OCI-LY1 (cell line): ENCODE data around the gene CCR6.
"Not testable (repeated sequence)": the region's sequence is repeated elsewhere in the genome, so short reads cannot be mapped to it uniquely, and the experiment has no call there.

Source experiments
- EZH2 ChIP-seq: fragments of 200-600 bp; sonication (generic), shearing (Covaris generic); IDR thresholded peaks from 2 replicates; pipeline ENCODE4 v1.8.0; 2017; ENCODE audit warnings: borderline replicate concordance, mixed run types, mild to moderate bottlenecking, antibody characterized with exemption, low read length, moderate library complexity, mixed read lengths
- TF ChIP-seq, protein P1 (sequence below): fragments of 200-600 bp; sonication (generic), shearing (Covaris generic); IDR thresholded peaks from 2 replicates; pipeline ENCODE4 v1.5.1; 2017; ENCODE audit warnings: mild to moderate bottlenecking, antibody characterized with exemption, low read length, moderate library complexity, mixed read lengths

DNA sequence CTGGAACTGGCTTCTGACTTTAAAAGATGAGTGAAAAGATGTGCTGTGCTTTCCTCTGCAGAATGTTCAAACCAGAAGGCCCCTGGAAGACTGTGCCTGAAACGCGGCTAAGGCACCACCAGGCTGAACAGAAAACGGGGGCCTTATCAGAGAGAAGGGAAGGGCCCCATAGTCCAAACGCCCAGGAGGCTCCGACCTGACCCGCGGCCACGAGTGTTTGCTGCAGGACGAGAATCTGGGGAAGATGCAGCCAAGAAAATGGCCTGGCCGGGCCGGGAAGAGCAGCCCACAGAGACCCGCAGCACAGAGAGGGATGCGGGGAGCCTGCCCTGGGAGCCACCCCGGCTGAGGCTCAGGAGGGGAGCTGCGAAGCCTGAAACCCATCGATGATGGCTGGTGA is 45.4 kb downstream of the CCR6 start:
- TF ChIP-seq, protein P1, sequence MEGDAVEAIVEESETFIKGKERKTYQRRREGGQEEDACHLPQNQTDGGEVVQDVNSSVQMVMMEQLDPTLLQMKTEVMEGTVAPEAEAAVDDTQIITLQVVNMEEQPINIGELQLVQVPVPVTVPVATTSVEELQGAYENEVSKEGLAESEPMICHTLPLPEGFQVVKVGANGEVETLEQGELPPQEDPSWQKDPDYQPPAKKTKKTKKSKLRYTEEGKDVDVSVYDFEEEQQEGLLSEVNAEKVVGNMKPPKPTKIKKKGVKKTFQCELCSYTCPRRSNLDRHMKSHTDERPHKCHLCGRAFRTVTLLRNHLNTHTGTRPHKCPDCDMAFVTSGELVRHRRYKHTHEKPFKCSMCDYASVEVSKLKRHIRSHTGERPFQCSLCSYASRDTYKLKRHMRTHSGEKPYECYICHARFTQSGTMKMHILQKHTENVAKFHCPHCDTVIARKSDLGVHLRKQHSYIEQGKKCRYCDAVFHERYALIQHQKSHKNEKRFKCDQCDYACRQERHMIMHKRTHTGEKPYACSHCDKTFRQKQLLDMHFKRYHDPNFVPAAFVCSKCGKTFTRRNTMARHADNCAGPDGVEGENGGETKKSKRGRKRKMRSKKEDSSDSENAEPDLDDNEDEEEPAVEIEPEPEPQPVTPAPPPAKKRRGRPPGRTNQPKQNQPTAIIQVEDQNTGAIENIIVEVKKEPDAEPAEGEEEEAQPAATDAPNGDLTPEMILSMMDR = not testable (repeated sequence)
- TF ChIP-seq EZH2 = not testable (repeated sequence)
